ACHN (cell line): ENCODE results near the gene ARL2BP.
A peak's percentile ranks its signal among the peaks of the same experiment; 100 is the strongest.

Experiments
- DNase-seq: peaks from one replicate; pipeline ENCODE4 v3.0.0-alpha.2; 2015
- in situ Hi-C: cut with HindIII; loops from 2 replicates; pipeline ENCODE4 v1.10.0; 2017; ENCODE audit warnings: low sequenced_read_pairs, low pct_ligation_motif_present, low pct_unique_long_range_greater_than_20kb

Gene ARL2BP

DNA sequence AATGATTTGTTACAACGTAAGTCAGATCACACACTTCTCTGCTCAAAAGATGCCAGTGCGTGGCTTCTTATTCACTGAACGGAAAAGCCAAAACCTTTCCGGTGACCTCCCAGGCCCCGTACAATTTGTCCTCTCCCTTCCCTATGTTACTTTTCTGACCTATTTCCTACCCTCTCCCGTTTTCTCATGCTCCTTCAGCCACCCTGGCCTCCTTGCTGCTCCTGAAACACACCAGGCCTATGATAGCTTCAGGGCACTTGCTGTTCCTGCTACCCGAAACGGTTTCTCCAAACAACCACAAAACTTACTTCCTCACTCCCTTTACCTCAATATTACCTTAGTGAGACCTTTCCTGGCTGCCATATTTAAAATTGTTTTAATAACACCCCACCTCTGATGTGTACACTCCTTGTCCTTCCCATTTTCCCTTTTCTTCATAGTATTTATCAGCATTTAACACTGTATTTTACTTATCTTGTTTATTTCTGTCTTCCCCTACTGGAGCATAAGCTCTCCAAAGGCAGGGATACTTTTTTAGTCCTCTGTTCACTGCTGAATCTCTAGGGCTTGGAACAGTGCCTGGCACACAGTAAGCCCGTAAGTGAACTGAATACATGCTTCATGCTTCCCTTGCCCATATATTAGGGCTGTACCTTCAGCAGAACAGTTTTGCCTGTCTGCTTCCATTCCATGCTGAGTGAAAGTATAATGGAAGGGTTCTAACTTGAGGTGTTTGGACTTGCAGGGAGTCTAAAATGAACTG lies 10.9 kb upstream of the ARL2BP start:
- no peak for DNase-seq

DNA sequence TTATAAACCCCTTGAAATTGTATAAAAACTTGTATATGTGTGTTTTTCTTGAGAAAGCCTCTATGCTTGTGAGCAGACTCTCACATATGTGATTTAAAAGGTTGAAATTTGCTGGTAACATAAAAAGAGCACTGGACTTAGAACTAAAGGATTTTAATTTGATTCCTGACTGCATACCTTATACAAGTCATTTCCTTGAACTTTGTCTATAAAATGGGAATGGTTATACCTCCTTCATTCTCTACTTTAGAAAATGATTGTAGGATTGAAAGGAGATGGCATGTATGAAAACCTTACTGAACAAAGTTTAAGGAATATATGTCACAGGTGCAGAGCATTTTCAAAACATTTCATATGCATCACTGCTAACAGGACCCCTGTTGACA lies 10.4 kb upstream of the ARL2BP start:
- DNase-seq: no peak
- in situ Hi-C loops: no loop called here

More for the DNA sequence above, 10.9 kb upstream of the ARL2BP start:
- in situ Hi-C loops: no loop called here

DNA sequence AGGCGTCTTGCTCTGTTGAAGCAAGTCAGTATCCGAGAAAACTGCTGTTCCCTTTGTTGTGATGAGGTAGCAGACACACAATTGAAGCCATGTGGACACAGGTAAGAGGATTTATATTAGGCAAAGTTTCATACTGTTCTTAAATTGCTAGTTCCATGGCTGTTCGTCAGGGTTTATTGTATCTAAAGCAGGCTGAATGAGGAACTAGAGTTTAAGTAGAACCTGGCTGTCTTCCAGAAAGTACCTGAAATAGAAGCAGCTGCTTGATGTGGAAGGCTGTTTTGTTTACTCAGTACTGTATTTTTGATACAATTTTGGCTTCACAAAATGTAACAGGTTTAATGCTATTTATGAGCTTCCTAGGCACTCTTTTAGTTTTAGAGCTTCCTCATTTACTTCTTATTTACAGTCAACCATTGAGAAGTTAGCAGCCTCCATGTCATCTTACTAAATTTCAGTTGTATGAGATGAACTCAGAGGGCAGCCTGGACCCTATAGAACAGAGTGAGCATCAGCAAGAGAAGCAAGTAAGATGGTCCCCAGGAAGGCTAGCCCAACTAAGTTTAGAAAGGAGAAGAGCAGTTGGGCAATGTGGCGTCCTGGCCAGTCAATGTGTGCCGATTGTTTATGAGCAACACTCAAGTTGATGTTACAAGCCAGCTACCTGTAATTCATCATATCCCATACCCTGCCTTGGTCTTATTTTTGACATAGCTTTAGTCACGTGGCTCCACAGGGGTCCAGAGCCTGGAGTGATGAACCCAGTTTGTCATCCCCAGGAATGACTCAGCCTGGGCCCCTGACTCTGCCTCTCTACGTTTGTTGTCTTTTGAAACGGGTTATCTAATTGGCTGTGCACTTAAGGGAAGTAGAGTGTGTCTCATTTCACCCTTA lies 9.7 kb upstream of the ARL2BP start:
- in situ Hi-C loops: no loop called here
- DNase-seq: no peak

DNA sequence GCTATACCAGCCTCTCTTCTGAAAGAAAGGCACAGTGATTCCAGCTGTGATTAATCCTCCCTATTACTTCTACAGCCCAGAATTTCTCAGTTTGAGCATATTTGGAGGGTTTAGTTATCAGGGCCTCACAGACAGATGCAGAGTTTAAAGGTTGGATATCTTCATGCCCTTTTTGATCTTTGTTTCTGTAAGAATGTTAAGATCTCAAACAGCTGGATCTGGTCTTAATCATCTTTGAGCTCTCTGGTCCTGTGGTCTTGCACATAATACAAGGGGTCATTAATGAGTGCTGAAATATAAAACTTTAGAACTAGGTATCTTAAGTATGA lies 9.1 kb upstream of the ARL2BP start:
- in situ Hi-C loops: no loop called here
- no peak for DNase-seq

DNA sequence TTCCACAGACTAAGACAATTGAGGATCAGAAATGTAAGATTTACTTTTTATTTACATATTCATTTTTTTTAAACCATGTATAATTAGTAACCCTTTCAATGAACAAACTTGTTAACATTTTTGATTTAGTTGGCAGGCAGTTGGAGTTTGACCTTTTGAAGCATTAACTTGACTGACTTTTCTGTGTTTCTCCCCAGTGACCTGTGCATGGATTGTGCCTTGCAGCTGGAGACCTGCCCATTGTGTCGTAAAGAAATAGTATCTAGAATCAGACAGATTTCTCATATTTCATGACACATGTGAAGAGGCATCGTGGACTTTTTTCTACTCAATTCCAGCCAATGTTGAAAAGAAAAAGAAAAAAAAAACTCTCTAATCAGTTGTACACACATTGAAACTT lies 6.4 kb upstream of the ARL2BP start:
- in situ Hi-C loops: no loop called here
- no peak for DNase-seq

DNA sequence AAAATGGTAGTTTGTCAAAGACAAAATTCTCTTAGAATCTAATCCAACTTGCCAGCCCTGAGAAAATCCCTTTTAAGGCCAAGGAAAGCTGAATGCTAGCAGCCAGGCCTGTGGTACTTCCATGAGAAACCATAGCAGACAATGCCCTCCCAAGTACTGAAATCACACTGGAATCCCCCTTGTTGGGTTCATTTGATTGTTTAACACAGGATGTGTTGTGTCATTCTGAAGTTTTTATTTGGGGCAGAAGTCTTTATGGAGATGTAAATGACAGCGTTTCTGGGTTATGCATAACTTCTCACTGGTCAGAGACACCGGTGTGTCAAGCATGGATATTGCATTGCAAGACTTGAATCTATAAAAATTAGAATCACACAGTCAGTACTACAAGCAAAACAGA lies 6.0 kb upstream of the ARL2BP start:
- no peak for DNase-seq
- in situ Hi-C loops: no loop called here

DNA sequence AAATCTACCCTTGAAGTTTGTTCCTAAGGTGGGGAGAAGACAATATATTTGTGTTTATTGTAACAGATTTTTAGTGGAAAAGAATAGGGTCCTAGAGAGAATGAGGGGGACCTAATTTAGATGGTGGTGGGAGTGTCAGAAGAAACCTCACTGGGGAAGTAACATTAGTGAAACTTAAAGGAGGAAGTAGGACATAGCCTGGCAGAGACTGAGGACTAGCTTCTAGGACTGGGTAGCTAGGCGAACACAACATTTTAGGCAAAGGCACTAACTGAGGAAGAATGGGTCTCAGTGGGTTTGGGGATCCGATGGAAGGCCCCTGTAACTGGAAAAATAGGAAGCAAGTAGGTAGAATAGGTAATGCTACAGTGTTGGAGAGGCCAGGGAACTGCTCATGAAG lies 4.2 kb upstream of the ARL2BP start:
- no peak for DNase-seq
- in situ Hi-C loops: no loop called here

DNA sequence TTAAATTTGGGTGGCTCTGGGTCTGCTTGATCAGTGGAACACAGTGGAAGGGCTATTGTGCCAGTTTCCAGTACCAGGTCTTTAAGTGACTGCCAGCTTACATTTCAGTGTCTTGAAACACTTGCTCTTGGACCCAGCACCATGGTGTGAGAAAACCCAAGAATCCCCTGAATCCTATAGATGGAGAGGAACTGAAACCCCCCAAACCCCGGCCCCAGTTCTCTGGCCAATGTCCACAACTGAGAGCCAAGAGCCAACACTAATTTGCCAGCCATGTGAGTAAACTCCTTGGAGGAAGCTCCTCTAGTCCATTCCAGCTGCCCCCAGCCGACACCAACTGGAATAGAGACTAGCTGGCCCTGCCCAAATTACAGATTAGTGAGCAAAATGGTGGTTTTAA lies 2.4 kb upstream of the ARL2BP start:
- no peak for DNase-seq
- in situ Hi-C loops: no loop called here

DNA sequence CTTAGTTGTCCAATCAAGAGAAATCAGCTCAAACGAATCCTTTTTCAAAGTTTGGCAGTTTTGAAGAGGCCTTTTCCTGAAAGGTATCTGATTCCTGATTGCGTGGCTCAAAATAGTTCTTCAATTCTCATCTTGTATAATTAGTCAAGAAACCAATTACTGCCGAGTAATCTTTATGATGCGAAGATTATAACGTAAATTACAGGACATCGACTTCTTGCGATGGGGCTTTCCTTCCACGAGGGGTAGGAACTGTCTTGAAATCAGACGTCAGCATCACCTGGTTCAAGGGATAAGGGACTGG lies 644 bp upstream of the ARL2BP start:
- in situ Hi-C loops: no loop called here
- no peak for DNase-seq

DNA sequence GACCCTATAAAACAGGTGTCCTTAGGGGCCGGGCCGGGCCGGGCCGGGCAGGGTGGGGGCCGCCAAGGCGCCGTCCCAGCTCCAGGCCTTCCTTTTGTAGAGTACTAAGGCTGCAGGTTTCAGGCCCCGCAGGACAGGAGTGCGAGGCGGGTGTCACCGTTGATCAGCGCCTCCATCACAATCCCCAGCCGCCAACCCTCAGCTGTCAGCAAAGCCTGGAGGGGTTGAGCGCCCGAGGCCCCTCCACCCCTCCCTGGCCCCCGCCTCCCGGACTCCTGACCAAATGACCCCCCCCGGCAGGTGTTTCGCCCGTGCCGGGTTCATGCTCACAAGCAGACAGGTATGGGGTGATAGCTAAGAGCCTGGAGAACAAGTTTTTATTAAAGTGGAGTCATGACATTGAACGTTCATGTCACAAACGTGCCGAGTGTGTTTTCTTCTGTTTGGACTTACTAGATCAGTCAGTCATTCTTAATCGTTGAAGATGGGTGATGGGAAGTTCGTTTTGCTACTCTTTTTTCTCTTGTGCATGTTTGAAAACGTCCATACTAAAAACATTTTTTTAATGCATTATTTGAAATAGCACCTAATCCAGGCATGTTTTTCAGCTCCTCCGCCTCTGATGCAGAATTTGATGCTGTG lies 534 bp downstream of the ARL2BP start:
- DNase-seq: peak; percentile 16
- in situ Hi-C loops: no loop called here

DNA sequence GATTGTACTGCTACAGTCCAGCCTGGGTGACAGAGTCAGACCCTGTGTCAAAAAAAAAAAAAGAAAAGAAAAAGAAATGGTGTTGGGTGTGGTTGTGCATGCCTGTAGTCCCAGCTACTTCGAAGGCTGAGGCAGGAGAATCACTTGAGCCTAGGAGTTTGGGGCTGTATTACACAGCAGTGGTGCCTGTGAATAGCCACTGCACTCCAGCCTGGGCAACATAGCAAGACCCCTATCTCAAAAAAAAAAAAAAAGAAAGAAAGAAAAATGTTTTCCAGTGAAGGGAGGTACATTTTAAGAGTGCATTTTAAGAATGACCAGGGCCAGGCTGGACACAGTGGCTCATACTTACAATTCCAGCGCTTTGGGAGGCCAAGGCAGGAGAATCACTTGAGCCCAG lies 6.3 kb downstream of the ARL2BP start:
- no peak for DNase-seq
- in situ Hi-C loops: no loop called here

DNA sequence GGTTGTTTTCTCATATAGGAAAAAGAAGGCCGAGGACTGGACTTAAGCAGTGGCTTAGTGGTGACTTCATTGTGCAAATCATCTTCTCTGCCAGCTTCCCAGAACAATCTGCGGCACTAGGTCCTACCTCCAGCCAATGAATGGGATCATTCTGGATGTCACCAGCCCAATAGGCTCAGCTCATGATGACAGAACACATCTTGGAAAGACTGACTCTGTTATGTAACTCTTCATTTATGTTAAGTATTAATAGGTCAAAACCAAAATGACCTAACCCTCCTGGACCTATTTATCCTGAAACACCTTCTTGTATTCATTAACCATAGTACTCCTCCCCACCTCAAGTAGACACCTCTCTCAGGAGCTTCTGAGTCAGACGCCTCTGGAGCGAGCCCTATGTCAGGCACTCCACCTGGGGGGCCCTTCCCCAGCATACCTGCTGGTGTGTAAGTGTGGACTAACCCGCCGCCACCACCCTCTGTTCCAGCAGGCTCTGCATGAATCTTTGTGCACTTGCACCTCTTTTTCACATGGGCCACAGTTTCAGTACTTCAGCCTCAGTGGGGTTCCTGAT lies 7.2 kb downstream of the ARL2BP start:
- in situ Hi-C loops: no loop called here
- peak; percentile 17 for DNase-seq

DNA sequence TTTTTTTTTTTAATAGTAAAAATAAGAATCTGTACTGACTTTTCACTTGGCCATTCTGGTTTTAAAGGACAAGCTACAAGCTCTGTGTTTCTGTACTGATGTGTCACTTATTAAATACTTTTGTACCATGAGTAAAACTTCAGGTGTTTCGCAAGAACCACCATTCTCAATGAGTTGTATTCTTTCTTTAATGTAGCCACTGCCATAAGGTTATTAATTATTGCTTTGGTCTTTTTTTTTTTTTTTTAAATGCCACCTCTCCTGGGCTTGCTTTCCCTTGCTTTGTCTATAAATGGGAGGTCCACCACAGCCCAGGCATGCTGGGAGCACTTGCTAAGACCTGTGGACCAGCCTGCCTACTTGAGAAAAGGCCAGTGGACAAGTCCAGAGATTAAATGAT lies 8.4 kb downstream of the ARL2BP start:
- in situ Hi-C loops: no loop called here
- no peak for DNase-seq

DNA sequence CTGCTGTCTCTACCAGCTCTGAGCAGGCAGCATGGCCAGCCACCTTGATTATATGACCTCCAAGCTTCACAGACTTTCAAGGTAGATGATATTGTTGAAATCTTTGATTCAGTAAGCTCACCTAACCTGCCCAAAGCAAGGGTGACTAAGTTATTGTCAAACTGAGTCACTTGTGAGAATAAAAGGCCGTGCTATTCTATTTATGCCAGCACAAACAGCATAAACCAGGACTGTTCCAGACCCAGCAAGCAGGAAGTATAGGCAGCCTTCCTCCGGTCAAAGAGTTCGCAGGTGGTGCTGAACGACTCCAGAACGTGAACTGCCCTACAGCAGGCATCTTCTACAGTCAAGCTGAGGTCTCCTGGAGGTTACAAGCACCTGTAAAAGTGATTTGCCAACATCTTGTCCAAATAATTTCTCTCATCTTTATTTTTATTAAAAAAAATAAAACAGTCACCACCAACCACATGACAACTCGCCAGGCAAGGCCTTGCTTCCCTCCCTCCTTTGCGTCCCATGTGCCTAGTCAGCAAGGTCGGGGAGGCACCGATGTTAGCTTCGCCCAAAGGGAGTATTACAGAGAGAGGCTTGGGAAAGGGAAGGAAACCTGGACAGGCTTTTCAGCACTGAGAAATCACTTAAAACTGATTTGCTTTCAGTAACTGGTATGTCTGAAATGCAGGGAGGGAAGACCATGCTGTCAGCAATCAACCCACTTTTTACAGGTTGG lies 10.8 kb downstream of the ARL2BP start:
- DNase-seq: no peak
- in situ Hi-C loops: no loop called here

DNA sequence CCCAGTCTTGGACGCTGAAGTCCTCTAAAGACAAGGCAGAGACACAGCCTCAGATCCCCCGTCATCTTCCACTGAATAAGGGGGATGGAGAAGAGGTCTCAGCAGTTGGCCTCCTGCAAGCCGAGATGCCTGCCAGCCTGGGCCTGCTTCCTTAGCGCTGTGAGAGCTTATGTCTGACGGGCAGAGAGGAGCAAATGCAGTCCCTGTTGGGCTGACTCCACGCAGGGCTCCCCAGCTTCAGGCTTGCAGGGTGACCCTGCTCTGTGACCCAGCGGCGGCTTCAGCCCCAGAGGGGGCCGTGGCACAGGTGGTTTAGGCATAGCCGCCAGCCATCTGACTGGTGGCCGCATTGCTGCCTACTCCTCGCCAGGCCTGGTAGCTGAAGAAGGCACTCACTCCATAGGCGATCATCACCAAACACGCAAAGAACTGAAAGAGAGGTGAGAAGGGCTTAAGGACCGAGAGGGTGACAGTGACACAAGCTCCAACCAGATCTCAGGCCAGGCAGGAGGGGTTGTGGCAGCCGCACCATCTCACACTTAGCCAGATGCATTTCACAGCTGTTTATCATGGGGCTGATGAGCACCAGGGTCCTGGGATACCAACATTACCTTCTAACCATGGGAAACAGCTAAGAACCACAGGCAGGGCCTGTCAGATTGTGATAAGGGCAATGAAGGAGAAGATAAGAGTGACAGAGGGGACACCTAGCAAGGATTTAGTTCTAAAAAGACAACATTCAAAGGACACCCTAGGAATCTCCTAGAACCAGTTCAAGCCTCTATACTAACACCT lies 11.7 kb downstream of the ARL2BP start:
- in situ Hi-C loops: no loop called here
- DNase-seq: no peak

DNA sequence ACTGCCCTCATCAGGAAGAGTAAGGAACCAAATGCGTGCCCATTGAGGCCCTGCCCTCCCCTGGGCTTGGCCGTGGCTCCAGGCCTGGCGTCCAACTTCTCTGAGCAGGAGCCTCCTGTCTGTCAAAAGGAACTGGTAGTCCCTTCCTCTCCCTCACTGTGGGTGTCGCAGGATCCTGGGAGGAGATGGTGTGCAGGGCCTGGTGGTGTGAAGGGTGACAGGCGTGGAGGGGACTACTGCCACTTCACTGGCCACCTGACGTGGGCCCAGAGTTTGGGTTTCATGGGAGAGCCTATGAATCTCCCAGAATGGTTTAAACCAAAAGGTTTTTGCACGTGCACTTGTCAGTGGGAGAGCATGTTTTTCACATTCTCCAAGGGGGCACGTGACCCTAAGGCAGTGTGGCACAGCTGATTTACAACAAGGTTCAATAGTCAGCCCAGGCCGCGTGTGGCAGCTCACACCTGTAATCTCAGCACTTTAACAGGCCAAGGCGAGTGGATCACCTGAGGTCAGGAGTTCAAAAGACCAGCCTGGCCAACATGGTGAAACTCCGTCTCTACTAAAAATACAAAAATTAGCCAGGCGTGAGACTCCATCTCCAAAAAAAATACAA lies 12.5 kb downstream of the ARL2BP start:
- in situ Hi-C loops: no loop called here
- DNase-seq: no peak

DNA sequence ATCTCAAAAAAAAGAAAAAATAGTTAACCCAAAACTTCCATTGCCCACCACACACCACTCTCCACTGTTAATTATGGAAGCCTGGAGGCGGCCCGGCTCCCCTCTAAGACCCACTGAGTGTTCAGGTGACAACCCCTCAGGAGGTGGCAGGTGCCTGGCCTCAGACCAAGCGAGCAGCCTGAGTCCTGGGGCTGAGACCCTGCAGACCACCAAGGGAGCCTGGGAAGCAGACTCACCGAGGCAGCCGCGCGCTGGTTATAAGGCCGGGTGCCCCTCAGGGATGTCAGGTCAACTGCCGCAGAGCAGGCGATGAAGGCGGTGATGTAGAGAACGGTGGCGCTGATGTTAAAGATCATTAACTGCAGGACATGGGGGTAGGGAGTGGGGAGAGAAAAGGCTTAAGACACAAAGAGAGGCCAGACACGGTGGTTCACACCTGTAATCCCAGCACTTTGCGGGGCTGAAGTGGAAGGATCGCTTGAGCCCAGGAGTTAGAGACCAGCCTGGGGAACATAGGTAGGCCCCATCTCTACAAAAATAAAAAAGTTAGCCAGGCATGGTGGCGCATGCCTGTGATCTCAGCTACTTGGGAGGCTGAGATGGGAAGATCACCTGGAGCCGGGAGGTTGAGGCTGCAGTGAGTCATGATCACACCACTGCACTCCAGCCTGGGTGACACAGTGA lies 13.3 kb downstream of the ARL2BP start:
- DNase-seq: no peak
- in situ Hi-C loops: no loop called here
